Parathyroid adenoma (tissue), 2 donors: ENCODE results near the gene CATSPER3.

Experiments used
- H2AFZ ChIP-seq: fragments of 300-600 bp; sonication (generic); one replicate; pipeline ENCODE4 v1.7.0; 2017; ENCODE audit warnings: antibody characterized with exemption, mild to moderate bottlenecking
- H3K27ac ChIP-seq: fragments of 300-600 bp; sonication (generic); one replicate; pipeline ENCODE4 v1.7.0; 2017
- H3K27me3 ChIP-seq: fragments of 300-600 bp; sonication (generic); one replicate; pipeline ENCODE4 v1.7.0; 2017; ENCODE audit warnings: low read length; ENCODE audit not compliant: control insufficient read depth, insufficient read depth
- H3K36me3 ChIP-seq: fragments of 300-600 bp; sonication (generic); one replicate; pipeline ENCODE4 v1.7.0; 2017; ENCODE audit warnings: low read length; ENCODE audit not compliant: control insufficient read depth, insufficient read depth
- H3K4me1 ChIP-seq: fragments of 300-600 bp; sonication (generic); one replicate; pipeline ENCODE4 v1.7.0; 2017; ENCODE audit warnings: control low read depth
- H3K4me2 ChIP-seq: fragments of 300-600 bp; sonication (generic); one replicate; pipeline ENCODE4 v1.7.0; 2017; ENCODE audit warnings: low read length
- H3K4me3 ChIP-seq: fragments of 300-600 bp; sonication (generic); one replicate; pipeline ENCODE4 v1.7.0; 2017; ENCODE audit warnings: low read depth, low read length
- H3K79me2 ChIP-seq: fragments of 300-600 bp; sonication (generic); one replicate; pipeline ENCODE4 v1.7.0; 2017; ENCODE audit warnings: control low read depth
- H3K9ac ChIP-seq: fragments of 300-600 bp; sonication (generic); one replicate; pipeline ENCODE4 v1.7.0; 2017; ENCODE audit warnings: mild to moderate bottlenecking
- H3K9me3 ChIP-seq: fragments of 300-600 bp; sonication (generic); one replicate; pipeline ENCODE4 v1.7.0; 2017; ENCODE audit warnings: low read length; ENCODE audit not compliant: control insufficient read depth
- TF ChIP-seq, protein P1 (sequence below): fragments of 300-600 bp; sonication (generic); IDR thresholded peaks from one replicate; pipeline ENCODE4 v1.7.0; 2017; ENCODE audit warnings: antibody characterized with exemption, mild to moderate bottlenecking
- donor health status: primary hyperparathyroidism.

CATSPER3 gene

DNA sequence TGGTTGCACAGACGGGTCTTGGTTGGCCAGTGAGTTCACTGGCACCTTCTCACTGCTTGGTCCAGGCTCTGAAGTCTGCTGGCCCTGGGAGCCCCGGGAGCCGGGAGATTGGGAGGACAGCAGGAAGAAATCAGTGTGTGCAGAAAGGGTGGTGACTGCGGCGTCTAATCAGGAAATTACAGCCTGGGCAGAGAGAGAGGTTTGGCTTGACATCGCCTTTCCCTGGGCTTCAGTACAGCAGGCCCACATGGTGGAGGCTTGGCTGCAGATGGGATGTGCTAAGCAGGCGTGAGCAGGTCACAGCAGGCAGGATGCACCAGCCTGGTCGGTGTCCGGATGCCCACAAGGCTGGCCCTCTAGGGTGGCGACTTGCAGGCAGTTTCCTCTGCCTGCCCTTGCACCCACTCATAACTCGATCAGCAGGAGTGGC, 49.2 kb downstream of the CATSPER3 start:
- no peaks in the 10 kb centered on the region for H3K9me3 ChIP-seq
- no peaks in the 10 kb centered on the region for H3K4me1 ChIP-seq
- no peaks in the 10 kb centered on the region for H3K36me3 ChIP-seq
- H3K9ac ChIP-seq = no peak overlapping the region
- no peaks in the 10 kb centered on the region for H3K27me3 ChIP-seq
- TF ChIP-seq, protein P1, sequence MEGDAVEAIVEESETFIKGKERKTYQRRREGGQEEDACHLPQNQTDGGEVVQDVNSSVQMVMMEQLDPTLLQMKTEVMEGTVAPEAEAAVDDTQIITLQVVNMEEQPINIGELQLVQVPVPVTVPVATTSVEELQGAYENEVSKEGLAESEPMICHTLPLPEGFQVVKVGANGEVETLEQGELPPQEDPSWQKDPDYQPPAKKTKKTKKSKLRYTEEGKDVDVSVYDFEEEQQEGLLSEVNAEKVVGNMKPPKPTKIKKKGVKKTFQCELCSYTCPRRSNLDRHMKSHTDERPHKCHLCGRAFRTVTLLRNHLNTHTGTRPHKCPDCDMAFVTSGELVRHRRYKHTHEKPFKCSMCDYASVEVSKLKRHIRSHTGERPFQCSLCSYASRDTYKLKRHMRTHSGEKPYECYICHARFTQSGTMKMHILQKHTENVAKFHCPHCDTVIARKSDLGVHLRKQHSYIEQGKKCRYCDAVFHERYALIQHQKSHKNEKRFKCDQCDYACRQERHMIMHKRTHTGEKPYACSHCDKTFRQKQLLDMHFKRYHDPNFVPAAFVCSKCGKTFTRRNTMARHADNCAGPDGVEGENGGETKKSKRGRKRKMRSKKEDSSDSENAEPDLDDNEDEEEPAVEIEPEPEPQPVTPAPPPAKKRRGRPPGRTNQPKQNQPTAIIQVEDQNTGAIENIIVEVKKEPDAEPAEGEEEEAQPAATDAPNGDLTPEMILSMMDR = no peak
- H2AFZ ChIP-seq = no peak overlapping the region
- H3K27ac ChIP-seq = no peak overlapping the region
- no peak overlapping the region for H3K4me3 ChIP-seq
- no peaks in the 10 kb centered on the region for H3K79me2 ChIP-seq
- H3K4me2 ChIP-seq = no peak overlapping the region

DNA sequence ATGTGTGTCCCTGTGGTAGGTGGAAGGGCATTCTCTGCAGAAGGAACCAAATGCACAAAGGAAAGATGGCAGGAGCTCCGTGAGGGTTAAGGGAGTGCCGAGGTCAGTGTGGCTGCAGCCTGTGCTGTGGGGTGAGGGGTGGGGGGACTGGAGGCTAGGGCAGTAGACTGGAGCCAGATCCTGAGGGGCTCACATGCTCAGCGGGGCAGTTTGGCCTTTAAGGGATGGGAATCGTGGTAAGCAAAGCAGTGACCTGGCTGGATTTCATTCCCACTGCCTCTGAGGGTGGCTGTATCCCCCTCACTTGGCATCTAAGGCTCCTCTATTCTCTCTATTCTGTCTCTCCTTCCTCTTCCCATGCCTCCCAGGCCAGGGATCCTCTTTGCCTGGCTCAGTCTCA, 50.8 kb downstream of the CATSPER3 start:
- Histone ChIP-seq H3K27me3 (no peaks in the 10 kb centered on the region), H3K79me2 (no peaks in the 10 kb centered on the region), H2AFZ (no peak overlapping the region), H3K36me3 (no peaks in the 10 kb centered on the region), H3K4me3 (no peak overlapping the region), H3K4me2 (no peak overlapping the region), H3K9me3 (no peaks in the 10 kb centered on the region), H3K4me1 (no peaks in the 10 kb centered on the region), H3K27ac (no peak overlapping the region), H3K9ac (no peak overlapping the region)
- TF ChIP-seq, protein P1 = no peak

DNA sequence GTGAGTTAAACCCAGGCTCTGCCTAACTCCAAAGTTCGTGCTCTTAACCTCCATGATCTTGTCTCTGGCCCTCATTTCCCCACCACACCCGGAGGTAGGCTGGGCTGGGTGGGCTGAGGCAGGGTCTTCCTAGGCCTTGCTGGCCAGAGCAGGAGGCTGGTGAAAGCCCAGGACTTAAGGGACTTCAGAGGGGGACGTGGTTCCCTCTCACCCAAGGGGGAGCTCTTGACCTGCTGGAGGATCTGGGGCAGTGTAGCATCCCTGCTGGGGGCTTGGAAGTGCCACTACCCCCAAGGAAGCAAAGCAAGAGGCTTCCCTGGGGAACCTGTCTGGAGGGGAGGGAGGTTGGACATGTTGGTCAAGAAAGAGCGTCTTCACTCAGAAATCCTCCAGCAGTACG, 51.6 kb downstream of the CATSPER3 start:
- H3K36me3 ChIP-seq = no peaks in the 10 kb centered on the region
- no peaks in the 10 kb centered on the region for H3K9me3 ChIP-seq
- no peaks in the 10 kb centered on the region for H3K79me2 ChIP-seq
- no peak overlapping the region for H2AFZ ChIP-seq
- H3K27me3 ChIP-seq = no peaks in the 10 kb centered on the region
- no peaks in the 10 kb centered on the region for H3K4me1 ChIP-seq
- H3K27ac ChIP-seq = no peak overlapping the region
- no peak overlapping the region for H3K9ac ChIP-seq
- no peak overlapping the region for H3K4me3 ChIP-seq
- TF ChIP-seq, protein P1 = no peak
- no peak overlapping the region for H3K4me2 ChIP-seq

DNA sequence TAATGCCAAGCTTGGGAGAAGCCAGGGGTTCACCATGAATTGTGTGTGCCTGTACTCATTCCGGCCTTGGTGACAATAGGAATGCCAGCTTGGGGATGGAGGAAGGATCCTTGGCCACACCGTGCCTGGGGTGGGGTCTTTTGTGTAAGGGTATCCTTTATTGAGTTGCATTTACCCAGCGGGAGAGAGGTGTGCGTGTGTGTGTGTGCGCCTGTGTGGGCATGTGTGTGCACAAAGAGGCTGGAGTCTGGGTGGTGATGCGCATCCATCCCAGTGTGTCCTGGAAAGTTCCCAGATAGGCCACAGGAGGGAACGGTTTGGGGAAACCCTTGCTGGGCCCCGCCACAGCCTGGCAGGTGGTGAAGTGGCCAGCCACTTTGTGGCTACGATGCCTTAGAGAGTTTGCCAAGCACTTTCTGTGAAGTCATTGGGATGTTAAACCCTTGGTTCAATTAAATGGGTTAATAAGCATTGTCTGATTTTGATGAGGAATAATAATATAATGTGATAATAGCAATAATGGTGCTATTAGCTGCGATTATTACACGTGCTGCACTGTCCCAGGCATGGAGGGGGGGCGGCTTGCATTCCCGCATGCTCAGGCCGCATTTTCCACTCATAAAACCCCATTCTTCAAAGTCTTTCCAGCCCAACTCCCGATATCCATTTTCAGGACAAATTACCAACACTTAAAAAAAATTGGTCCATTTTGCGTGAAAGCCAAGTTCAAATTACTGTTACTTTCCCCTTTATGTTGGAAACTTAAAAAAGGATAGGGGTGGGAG, 52.6 kb downstream of the CATSPER3 start:
- TF ChIP-seq, protein P1 = no peak
- Histone ChIP-seq H3K9ac (no peak overlapping the region), H3K27me3 (no peaks in the 10 kb centered on the region), H3K27ac (no peak overlapping the region), H3K4me3 (no peak overlapping the region), H3K79me2 (no peaks in the 10 kb centered on the region), H3K9me3 (no peaks in the 10 kb centered on the region), H3K4me2 (no peak overlapping the region), H3K36me3 (no peaks in the 10 kb centered on the region), H2AFZ (no peak overlapping the region), H3K4me1 (no peaks in the 10 kb centered on the region)
